HEK293 (cell line): ENCODE results near the gene TECPR2.

Source experiments
- FEZF1 ChIP-seq: fragments of 450-650 bp; formaldehyde crosslinking; IDR thresholded peaks from 2 replicates; pipeline ENCODE4 v1.5.1; 2016; ENCODE audit warnings: missing biosample characterization, missing genetic modification characterization
- GFI1B ChIP-seq: fragments of 450-650 bp; formaldehyde crosslinking; IDR thresholded peaks from 2 replicates; pipeline ENCODE4 v1.5.1; 2016; ENCODE audit warnings: missing biosample characterization, missing genetic modification characterization
- HOXA7 ChIP-seq: sonication (generic); formaldehyde crosslinking; IDR thresholded peaks from 2 replicates; pipeline ENCODE4 v1.8.1; 2022; ENCODE audit warnings: missing genetic modification reagents, borderline replicate concordance
- HOXD13 ChIP-seq: sonication (generic); formaldehyde crosslinking; IDR thresholded peaks from 2 replicates; pipeline ENCODE4 v1.8.0; 2022; ENCODE audit warnings: missing genetic modification reagents, borderline replicate concordance
- MZF1 ChIP-seq: fragments of 450-650 bp; formaldehyde crosslinking; IDR thresholded peaks from 2 replicates; pipeline ENCODE4 v1.5.1; 2017; ENCODE audit warnings: missing biosample characterization, missing genetic modification characterization, borderline replicate concordance
- SETDB1 ChIP-seq: IDR thresholded peaks from one replicate; pipeline ENCODE4 v1.6.1; 2017; ENCODE audit warnings: mild to moderate bottlenecking, low read length, moderate library complexity, mixed read lengths; ENCODE audit not compliant: insufficient read length
- SP2 ChIP-seq: fragments of 450-650 bp; formaldehyde crosslinking; IDR thresholded peaks from 2 replicates; pipeline ENCODE4 v1.5.1; 2016; ENCODE audit warnings: missing biosample characterization, missing genetic modification characterization
- WT1 ChIP-seq: fragments of 450-650 bp; formaldehyde crosslinking; IDR thresholded peaks from 2 replicates; pipeline ENCODE4 v1.5.1; 2016; ENCODE audit warnings: missing biosample characterization, missing genetic modification characterization
- ZFP41 ChIP-seq: fragments of 450-650 bp; formaldehyde crosslinking; IDR thresholded peaks from 2 replicates; pipeline ENCODE4 v1.5.1; 2016; ENCODE audit warnings: missing biosample characterization, missing genetic modification characterization, borderline replicate concordance
- ZFP69B ChIP-seq: fragments of 450-650 bp; formaldehyde crosslinking; IDR thresholded peaks from 2 replicates; pipeline ENCODE4 v1.5.1; 2016; ENCODE audit warnings: missing biosample characterization, missing genetic modification characterization
- ZNF146 ChIP-seq: fragments of 450-650 bp; formaldehyde crosslinking; IDR thresholded peaks from 2 replicates; pipeline ENCODE4 v1.5.1; 2016; ENCODE audit warnings: missing biosample characterization, missing genetic modification characterization
- ZNF155 ChIP-seq: fragments of 450-650 bp; formaldehyde crosslinking; IDR thresholded peaks from 2 replicates; pipeline ENCODE4 v1.5.1; 2016; ENCODE audit warnings: missing biosample characterization, missing genetic modification characterization
- ZNF16 ChIP-seq: fragments of 450-650 bp; formaldehyde crosslinking; IDR thresholded peaks from 2 replicates; pipeline ENCODE4 v1.5.1; 2016; ENCODE audit warnings: low read depth, missing biosample characterization, missing genetic modification characterization
- ZNF2 ChIP-seq: fragments of 450-650 bp; formaldehyde crosslinking; IDR thresholded peaks from 2 replicates; pipeline ENCODE4 v1.5.1; 2016; ENCODE audit warnings: missing biosample characterization, missing genetic modification characterization
- ZNF202 ChIP-seq: fragments of 450-650 bp; formaldehyde crosslinking; IDR thresholded peaks from 2 replicates; pipeline ENCODE4 v1.5.1; 2016; ENCODE audit warnings: missing biosample characterization, missing genetic modification characterization, borderline replicate concordance
- ZNF302 ChIP-seq: fragments of 450-650 bp; formaldehyde crosslinking; IDR thresholded peaks from 2 replicates; pipeline ENCODE4 v1.5.1; 2016; ENCODE audit warnings: missing biosample characterization, missing genetic modification characterization, low read depth
- ZNF37A ChIP-seq: fragments of 450-650 bp; IDR thresholded peaks from 2 replicates; pipeline ENCODE4 v1.5.1; 2018; ENCODE audit warnings: missing biosample characterization, missing genetic modification characterization
- ZNF394 ChIP-seq: fragments of 450-650 bp; formaldehyde crosslinking; IDR thresholded peaks from 2 replicates; pipeline ENCODE4 v1.5.1; 2016; ENCODE audit warnings: missing biosample characterization, missing genetic modification characterization, mild to moderate bottlenecking, moderate library complexity, borderline replicate concordance
- ZNF549 ChIP-seq: fragments of 450-650 bp; IDR thresholded peaks from 2 replicates; pipeline ENCODE4 v1.5.1; 2018; ENCODE audit warnings: missing biosample characterization, missing genetic modification characterization, mild to moderate bottlenecking, inconsistent platforms, moderate library complexity
- ZNF560 ChIP-seq: fragments of 450-650 bp; formaldehyde crosslinking; IDR thresholded peaks from 2 replicates; pipeline ENCODE4 v1.5.1; 2017; ENCODE audit warnings: missing biosample characterization, missing genetic modification characterization, borderline replicate concordance
- ZNF610 ChIP-seq: fragments of 450-650 bp; formaldehyde crosslinking; IDR thresholded peaks from 2 replicates; pipeline ENCODE4 v1.5.1; 2016; ENCODE audit warnings: missing biosample characterization, missing genetic modification characterization, borderline replicate concordance
- ZNF624 ChIP-seq: fragments of 450-650 bp; formaldehyde crosslinking; IDR thresholded peaks from 2 replicates; pipeline ENCODE4 v1.5.1; 2017; ENCODE audit warnings: missing biosample characterization, missing genetic modification characterization
- ZNF654 ChIP-seq: fragments of 450-650 bp; formaldehyde crosslinking; IDR thresholded peaks from 2 replicates; pipeline ENCODE4 v1.5.1; 2016; ENCODE audit warnings: low read depth, missing biosample characterization, missing genetic modification characterization
- ZNF707 ChIP-seq: fragments of 450-650 bp; formaldehyde crosslinking; IDR thresholded peaks from 2 replicates; pipeline ENCODE4 v1.5.1; 2016; ENCODE audit warnings: missing biosample characterization, missing genetic modification characterization
- ZNF768 ChIP-seq: fragments of 450-650 bp; formaldehyde crosslinking; IDR thresholded peaks from 2 replicates; pipeline ENCODE4 v1.5.1; 2018; ENCODE audit warnings: missing biosample characterization, mild to moderate bottlenecking, missing genetic modification characterization
- ZNF776 ChIP-seq: fragments of 450-650 bp; formaldehyde crosslinking; IDR thresholded peaks from 2 replicates; pipeline ENCODE4 v1.5.0; 2017; ENCODE audit warnings: missing biosample characterization, missing genetic modification characterization, borderline replicate concordance
- ZNF791 ChIP-seq: fragments of 450-650 bp; formaldehyde crosslinking; IDR thresholded peaks from 2 replicates; pipeline ENCODE4 v1.5.1; 2016; ENCODE audit warnings: missing biosample characterization, missing genetic modification characterization
- TF ChIP-seq, protein P1 (sequence below): fragments of 450-650 bp; formaldehyde crosslinking; IDR thresholded peaks from 2 replicates; pipeline ENCODE4 v1.5.1; 2017; ENCODE audit warnings: missing biosample characterization, missing genetic modification characterization
- TF ChIP-seq, protein P2 (sequence below): fragments of 450-650 bp; formaldehyde crosslinking; IDR thresholded peaks from 2 replicates; pipeline ENCODE4 v1.5.1; 2017; ENCODE audit warnings: missing biosample characterization, missing genetic modification characterization
- TF ChIP-seq, protein P3 (sequence below): fragments of 450-650 bp; formaldehyde crosslinking; IDR thresholded peaks from 2 replicates; pipeline ENCODE4 v1.5.1; 2016; ENCODE audit warnings: missing biosample characterization, missing genetic modification characterization
- TF ChIP-seq, protein P4 (sequence below): fragments of 450-650 bp; formaldehyde crosslinking; IDR thresholded peaks from 2 replicates; pipeline ENCODE4 v1.5.1; 2017; ENCODE audit warnings: missing biosample characterization, missing genetic modification characterization
- TF ChIP-seq, protein P5 (sequence below): fragments of 450-650 bp; formaldehyde crosslinking; IDR thresholded peaks from 2 replicates; pipeline ENCODE4 v1.5.1; 2016; ENCODE audit warnings: missing biosample characterization, missing genetic modification characterization, low read depth

Gene TECPR2

DNA sequence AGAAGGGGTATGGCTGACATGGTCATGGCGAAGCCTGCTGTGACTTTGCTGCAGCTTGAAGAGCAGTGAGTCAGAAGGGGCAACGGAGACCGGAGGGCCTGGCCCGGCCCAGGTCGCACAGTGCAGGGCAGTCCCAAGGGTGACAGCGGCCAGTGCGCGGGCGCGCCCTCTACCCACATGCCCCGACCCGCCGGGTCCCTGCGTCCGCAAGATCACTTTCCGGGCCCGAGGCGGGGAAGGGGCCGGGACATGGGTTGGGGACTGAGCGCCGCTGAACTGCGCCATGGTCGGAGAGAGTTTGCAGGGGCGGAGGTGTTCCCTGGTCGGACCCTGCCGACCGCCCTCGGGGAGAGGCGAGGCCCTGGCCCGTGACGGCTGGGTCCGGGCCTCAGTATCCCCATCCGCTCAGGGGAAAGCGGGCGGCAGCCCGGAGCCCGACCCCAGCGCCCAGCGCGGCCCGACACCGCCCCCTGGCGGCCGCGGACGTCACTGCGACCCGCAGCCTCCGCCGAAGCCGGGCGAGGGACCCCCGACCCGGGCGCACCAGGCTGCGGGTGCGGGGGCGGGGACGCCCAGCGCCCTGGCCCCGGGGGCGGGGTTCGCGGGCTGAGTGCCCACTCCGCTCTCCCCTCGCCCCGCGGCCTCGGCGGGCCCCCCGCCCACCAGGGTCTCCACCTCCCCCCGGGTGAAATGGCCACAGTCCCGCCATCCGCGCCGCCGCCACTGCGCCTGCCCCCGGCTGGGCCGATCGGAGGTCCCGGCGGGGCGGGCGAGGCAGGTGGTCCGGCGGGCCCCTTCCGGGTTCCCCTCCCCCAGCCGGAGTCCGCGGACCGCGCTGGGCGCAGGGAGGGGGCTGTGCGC lies 154.0 kb downstream of the TECPR2 start (continued):
- TF ChIP-seq, protein P1, sequence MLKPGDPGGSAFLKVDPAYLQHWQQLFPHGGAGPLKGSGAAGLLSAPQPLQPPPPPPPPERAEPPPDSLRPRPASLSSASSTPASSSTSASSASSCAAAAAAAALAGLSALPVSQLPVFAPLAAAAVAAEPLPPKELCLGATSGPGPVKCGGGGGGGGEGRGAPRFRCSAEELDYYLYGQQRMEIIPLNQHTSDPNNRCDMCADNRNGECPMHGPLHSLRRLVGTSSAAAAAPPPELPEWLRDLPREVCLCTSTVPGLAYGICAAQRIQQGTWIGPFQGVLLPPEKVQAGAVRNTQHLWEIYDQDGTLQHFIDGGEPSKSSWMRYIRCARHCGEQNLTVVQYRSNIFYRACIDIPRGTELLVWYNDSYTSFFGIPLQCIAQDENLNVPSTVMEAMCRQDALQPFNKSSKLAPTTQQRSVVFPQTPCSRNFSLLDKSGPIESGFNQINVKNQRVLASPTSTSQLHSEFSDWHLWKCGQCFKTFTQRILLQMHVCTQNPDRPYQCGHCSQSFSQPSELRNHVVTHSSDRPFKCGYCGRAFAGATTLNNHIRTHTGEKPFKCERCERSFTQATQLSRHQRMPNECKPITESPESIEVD (tag by site-specific recombination): no peak
- TF ChIP-seq ZNF610 (no peak), ZNF560 (tag by site-specific recombination) (no peak), ZNF2 (tag by site-specific recombination) (no peak), ZNF791 (tag by site-specific recombination) (no peak), ZNF37A (tag by site-specific recombination) (no peak), HOXD13 (CRISPR knock-in tag) (no peak), ZNF394 (no peak), ZFP41 (no peak), GFI1B (tag by site-specific recombination) (no peak), ZNF202 (tag by site-specific recombination) (no peak), MZF1 (no peak), ZNF155 (tag by site-specific recombination) (no peak), FEZF1 (tag by site-specific recombination) (no peak), ZNF624 (tag by site-specific recombination) (no peak), ZNF654 (tag by site-specific recombination) (no peak), ZNF776 (tag by site-specific recombination) (no peak), ZNF146 (tag by site-specific recombination) (no peak), ZNF768 (tag by site-specific recombination) (no peak), ZNF16 (tag by site-specific recombination) (no peak), SETDB1 (no peak), SP2 (peak; percentile 46), WT1 (tag by site-specific recombination) (no peak), ZFP69B (tag by site-specific recombination) (no peak; the same call in 1 of the 2 replicates), HOXA7 (CRISPR knock-in tag) (no peak), ZNF549 (no peak), ZNF707 (no peak), ZNF302 (tag by site-specific recombination) (no peak)
- TF ChIP-seq, protein P2, sequence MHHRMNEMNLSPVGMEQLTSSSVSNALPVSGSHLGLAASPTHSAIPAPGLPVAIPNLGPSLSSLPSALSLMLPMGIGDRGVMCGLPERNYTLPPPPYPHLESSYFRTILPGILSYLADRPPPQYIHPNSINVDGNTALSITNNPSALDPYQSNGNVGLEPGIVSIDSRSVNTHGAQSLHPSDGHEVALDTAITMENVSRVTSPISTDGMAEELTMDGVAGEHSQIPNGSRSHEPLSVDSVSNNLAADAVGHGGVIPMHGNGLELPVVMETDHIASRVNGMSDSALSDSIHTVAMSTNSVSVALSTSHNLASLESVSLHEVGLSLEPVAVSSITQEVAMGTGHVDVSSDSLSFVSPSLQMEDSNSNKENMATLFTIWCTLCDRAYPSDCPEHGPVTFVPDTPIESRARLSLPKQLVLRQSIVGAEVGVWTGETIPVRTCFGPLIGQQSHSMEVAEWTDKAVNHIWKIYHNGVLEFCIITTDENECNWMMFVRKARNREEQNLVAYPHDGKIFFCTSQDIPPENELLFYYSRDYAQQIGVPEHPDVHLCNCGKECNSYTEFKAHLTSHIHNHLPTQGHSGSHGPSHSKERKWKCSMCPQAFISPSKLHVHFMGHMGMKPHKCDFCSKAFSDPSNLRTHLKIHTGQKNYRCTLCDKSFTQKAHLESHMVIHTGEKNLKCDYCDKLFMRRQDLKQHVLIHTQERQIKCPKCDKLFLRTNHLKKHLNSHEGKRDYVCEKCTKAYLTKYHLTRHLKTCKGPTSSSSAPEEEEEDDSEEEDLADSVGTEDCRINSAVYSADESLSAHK (tag by site-specific recombination): no peak
- TF ChIP-seq, protein P3, sequence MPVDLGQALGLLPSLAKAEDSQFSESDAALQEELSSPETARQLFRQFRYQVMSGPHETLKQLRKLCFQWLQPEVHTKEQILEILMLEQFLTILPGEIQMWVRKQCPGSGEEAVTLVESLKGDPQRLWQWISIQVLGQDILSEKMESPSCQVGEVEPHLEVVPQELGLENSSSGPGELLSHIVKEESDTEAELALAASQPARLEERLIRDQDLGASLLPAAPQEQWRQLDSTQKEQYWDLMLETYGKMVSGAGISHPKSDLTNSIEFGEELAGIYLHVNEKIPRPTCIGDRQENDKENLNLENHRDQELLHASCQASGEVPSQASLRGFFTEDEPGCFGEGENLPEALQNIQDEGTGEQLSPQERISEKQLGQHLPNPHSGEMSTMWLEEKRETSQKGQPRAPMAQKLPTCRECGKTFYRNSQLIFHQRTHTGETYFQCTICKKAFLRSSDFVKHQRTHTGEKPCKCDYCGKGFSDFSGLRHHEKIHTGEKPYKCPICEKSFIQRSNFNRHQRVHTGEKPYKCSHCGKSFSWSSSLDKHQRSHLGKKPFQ: no peak
- TF ChIP-seq, protein P4, sequence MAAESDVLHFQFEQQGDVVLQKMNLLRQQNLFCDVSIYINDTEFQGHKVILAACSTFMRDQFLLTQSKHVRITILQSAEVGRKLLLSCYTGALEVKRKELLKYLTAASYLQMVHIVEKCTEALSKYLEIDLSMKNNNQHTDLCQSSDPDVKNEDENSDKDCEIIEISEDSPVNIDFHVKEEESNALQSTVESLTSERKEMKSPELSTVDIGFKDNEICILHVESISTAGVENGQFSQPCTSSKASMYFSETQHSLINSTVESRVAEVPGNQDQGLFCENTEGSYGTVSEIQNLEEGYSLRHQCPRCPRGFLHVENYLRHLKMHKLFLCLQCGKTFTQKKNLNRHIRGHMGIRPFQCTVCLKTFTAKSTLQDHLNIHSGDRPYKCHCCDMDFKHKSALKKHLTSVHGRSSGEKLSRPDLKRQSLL: no peak
- TF ChIP-seq, protein P5, sequence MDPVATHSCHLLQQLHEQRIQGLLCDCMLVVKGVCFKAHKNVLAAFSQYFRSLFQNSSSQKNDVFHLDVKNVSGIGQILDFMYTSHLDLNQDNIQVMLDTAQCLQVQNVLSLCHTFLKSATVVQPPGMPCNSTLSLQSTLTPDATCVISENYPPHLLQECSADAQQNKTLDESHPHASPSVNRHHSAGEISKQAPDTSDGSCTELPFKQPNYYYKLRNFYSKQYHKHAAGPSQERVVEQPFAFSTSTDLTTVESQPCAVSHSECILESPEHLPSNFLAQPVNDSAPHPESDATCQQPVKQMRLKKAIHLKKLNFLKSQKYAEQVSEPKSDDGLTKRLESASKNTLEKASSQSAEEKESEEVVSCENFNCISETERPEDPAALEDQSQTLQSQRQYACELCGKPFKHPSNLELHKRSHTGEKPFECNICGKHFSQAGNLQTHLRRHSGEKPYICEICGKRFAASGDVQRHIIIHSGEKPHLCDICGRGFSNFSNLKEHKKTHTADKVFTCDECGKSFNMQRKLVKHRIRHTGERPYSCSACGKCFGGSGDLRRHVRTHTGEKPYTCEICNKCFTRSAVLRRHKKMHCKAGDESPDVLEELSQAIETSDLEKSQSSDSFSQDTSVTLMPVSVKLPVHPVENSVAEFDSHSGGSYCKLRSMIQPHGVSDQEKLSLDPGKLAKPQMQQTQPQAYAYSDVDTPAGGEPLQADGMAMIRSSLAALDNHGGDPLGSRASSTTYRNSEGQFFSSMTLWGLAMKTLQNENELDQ (tag by site-specific recombination): no peak
